SH-SY5Y (cell line): ENCODE measurements around the gene C2orf76.

ENCODE experiments used
- GATA2 ChIP-seq: IDR thresholded peaks from 2 replicates; pipeline ENCODE4 v1.6.1; 2011; ENCODE audit warnings: mild to moderate bottlenecking, low read depth, low read length
- GATA3 ChIP-seq: IDR thresholded peaks from 2 replicates; pipeline ENCODE4 v1.6.1; 2011; ENCODE audit warnings: low read depth, mild to moderate bottlenecking, low read length, moderate library complexity

The C2orf76 gene

GRCh38 chr2:119279666-119280065, 87.0 kb downstream of the C2orf76 start:
- TF ChIP-seq GATA2 = no peak
- no peak for TF ChIP-seq GATA3

DNA sequence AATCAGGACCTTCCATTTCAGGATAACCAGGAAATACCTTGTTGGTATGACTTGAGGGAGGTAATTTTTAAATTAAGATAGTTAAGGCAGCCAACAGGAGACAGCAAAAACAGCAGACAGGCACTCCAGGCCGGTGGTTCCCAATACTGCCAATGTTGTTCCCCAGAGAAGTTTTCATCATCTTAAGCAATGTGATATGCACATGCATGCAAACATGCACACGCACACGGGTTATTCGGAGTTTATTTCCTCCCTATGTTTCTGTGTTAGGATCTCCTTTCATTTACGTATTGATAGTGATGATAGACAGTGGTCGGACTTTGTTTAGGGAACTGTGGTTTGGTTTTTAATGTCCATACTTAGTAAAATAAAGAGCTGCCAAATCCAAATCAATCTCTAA, 87.7 kb downstream of the C2orf76 start:
- TF ChIP-seq GATA2 (no peak), GATA3 (no peak)

DNA sequence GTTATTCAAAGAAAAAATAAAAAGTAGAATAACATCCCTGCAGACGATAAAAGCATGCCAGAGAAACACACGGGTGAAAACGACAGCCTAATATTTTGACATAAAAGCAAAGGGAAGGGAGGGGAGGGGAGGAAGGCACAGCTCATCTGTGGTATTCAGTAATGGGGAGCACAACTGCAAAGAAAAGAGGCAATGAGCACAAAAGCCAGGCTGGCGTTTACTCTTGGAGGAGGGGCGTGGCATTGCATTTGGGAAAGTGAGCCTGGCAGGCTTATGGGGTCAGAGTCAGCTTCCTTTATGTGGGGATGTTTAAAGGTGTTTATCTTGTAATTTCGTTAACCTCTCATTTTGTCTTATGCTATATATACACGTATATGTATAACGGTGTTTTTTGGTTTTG, 89.8 kb downstream of the C2orf76 start:
- TF ChIP-seq GATA3 (no peak), GATA2 (no peak)

- TF ChIP-seq GATA2 (no peak), GATA3 (no peak)
Observed at GRCh38 chr2:119267604-119268003, 99.0 kb downstream of the C2orf76 start.

GRCh38 chr2:119266091-119266589, 100.5 kb downstream of the C2orf76 start:
- TF ChIP-seq GATA3 (no peak), GATA2 (no peak)

DNA sequence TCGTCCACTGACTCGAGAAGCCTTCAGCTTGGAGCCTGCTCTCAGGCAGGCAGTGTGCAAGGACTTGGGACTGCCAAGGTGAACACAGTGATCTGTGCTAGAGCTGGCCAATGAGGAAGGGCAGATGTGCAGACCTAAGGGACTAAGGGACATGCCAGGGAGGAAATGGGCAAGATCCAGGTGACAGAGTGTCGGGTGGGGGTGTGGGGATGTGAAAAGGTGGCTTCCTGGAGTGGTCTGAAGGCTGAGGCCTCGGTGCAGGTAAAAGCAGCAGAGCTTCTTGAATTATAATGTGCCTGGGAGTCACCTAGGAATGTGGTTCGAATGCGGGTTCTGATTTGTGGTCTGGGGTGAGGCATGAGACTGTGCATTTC, 101.0 kb downstream of the C2orf76 start:
- TF ChIP-seq GATA2 (no peak), GATA3 (no peak)

DNA sequence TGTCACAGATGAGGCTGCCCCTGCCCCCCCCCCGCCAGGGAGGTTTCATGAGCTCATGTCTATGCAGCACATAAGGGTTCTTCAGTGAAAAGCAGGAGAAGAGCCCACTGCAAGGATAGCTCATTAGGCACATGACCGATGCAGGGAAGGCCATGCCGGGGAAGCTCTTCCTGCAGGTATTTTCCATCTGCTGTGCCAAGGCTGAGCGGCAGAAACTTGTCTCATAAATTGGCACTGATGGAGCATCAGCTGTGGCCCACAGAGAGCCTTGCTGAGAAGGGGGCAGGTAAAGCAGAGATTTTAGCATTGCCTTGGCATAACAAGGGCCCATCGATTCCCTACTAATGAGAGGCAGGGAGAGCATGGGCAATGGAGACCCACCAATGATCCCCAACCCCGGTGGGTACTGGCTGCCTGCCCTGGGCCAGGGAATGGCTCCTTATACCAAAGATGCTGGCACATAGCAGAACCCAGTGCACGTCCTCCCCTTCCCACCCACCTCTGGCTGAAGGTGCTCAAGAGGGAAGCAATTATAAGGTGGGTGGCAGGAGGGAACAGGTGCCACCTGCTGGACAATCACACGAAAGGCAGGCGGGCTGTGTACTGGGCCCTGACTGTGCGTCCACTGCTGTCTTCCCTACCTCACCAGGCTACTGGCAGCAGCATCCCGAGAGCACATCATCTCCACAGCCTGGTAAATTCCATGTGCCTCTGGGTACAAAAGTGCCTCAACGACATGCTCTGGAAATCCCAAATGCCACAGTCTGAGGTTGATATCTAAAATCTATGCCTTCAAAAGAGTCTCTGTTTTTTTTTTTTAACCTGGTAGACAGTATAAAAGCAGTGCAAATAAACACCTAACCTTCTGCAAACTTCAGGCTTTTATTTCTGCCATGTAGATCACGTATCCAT, 101.6 kb downstream of the C2orf76 start:
- TF ChIP-seq GATA3 (no peak), GATA2 (no peak)

- TF ChIP-seq GATA3 = no peak
- TF ChIP-seq GATA2 = no peak
Observed at GRCh38 chr2:119263656-119264055, 103.0 kb downstream of the C2orf76 start.

DNA sequence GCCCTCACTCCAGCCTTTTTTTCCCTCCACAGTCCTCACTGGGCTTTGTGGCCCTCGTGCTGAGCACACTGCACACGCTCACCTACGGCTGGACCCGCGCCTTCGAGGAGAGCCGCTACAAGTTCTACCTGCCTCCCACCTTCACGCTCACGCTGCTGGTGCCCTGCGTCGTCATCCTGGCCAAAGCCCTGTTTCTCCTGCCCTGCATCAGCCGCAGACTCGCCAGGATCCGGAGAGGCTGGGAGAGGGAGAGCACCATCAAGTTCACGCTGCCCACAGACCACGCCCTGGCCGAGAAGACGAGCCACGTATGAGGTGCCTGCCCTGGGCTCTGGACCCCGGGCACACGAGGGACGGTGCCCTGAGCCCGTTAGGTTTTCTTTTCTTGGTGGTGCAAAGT, 103.6 kb downstream of the C2orf76 start:
- TF ChIP-seq GATA3 (no peak), GATA2 (no peak)

GRCh38 chr2:119261493-119262225, 105.0 kb downstream of the C2orf76 start:
- TF ChIP-seq GATA3 (no peak), GATA2 (no peak)

DNA sequence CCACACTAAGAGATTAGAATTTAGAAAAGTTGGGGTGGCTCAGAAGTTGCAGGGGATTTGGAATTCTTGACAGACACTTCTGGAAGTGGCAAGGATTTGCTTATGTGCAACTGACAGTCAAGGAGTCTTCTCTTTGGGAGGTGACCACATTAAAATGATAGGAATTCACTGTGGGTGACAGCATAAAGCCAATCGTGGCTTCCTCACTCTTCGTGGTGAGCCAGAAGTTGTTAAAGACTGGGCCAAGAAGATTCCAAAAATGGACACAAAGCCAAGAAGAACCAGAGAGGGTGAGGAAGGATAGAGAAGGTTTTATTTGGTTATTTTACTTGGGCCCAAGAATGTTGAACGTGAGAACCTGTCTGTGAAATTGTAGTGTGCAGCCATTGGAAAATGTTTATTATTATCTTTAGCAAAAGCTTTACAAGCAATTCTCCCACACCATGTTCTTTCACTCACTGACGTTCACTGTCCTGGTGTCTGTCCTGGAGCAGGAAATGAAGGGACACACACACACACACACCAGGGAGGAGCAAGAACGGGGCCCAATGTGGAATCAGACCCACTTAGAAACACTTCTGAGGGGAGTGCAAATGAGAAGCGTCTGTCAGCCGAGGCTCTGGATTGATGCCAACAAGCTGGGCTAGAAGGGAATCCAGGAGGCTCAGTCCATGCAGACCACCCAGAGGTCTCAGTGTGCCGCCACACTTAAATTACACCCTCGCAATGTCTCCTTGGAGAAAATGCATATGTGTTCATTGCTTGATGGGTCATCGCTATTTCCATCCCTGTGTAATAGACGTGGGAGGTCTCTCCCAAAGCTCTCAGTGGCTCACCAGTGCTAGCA, 105.8 kb downstream of the C2orf76 start:
- TF ChIP-seq GATA2 = no peak
- TF ChIP-seq GATA3 = no peak

GRCh38 chr2:119259296-119259860, 107.3 kb downstream of the C2orf76 start:
- TF ChIP-seq GATA2 (no peak), GATA3 (no peak)

DNA sequence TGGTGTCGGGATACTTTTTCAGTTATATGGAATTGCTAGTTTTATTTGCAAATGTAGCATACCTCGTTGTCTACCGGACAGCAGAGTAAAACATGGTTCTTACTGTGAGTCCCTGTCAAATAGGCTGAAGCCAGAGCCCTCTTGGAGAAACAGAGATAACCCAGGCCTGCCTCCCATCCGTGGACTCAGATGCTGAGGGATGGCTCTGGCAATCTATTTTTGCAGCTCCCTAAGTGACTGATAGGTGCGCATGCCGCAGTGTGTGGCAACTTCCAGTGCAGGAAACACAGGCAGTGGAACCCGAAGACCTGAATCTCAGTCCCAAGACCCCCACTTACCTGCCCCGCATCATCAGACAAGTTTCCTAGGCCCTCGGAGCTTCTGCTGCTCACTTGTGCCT, 109.4 kb downstream of the C2orf76 start:
- TF ChIP-seq GATA3 (no peak), GATA2 (no peak)

DNA sequence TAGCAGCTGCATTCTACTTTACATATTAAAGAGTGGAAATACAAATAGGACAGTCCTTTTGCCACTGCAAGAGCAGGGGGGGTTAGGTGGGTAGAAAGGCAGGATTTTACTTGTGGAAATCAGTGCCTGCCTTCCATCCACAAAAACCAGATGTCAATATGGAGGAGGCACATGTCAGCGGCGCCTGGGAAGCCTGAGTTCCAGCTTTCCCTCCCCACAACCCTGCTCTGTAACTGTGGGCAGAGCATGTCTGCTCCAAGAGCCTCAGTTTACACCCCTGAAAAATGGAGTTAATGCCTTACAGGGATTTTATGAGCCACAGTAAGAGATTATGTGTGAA, 110.1 kb downstream of the C2orf76 start:
- no peak for TF ChIP-seq GATA3
- no peak for TF ChIP-seq GATA2
